Femur (tissue), 1 donor: Measurements from ENCODE around the gene ABCC3.

Source experiments
- DNase-seq: peaks from one replicate; pipeline ENCODE4 v3.0.0-alpha.2; 2017

ABCC3 gene

GRCh38 chr17:50649042-50649908 is 14.6 kb downstream of the ABCC3 start:
- no peak for DNase-seq

DNA sequence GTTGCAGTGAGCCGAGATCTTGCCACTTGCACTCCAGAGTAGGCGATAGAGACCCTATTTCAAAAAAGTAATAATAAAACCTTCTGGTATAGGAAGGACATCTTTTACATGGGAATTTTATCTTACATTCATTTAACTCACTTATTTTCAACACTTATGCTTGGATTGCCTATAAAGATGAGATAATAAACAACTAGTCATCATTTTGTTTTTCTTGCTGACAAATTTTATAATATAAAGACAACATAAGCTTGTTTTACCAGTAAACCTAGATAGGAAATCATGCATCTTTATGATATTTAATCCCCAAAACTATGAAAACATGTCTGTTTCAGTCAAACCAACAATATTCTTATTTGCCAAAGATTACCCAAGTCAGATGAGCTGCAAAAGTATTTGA is 17.0 kb downstream of the ABCC3 start:
- DNase-seq, result no peak

- DNase-seq, result no peak
Observed at GRCh38 chr17:50653738-50654137, 19.1 kb downstream of the ABCC3 start.

GRCh38 chr17:50656509-50656908 is 21.8 kb downstream of the ABCC3 start:
- DNase-seq, result no peak

DNA sequence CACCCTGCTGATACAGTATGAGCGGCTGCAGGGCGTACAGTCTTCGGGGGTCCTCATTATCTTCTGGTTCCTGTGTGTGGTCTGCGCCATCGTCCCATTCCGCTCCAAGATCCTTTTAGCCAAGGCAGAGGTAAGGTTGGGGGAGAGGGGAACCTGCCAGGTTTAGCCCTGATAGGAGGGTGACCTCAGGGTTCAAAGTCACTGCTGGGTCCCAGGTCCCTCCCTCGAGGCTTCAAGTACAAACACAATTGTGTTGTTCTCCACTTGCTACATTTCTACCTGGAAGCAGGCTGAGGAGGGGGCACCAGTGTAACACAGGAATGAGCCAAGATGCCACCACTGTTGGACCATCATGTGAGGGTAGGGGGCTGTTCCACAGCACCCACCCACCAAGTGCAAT is 22.4 kb downstream of the ABCC3 start:
- no peak for DNase-seq

DNA sequence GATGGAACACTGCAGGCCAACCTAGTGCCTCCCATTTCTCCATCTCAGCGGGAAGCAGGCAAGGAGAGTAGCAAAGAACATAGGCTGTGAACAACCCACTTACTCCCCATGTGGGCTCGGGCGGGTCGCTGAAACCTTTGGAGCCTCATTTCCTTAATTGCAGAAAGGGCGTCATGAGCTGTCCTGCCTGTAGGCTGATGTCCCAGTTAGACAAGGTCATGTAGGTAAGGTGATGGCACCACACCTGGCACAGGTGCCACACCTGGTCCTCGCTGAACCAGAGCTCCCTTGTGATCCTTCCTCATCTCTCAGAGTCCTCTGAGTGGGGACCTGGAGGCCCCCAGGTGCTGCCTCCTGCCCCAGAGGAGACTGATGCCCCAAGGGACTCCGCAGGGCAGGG is 22.9 kb downstream of the ABCC3 start:
- DNase-seq, result no peak

DNA sequence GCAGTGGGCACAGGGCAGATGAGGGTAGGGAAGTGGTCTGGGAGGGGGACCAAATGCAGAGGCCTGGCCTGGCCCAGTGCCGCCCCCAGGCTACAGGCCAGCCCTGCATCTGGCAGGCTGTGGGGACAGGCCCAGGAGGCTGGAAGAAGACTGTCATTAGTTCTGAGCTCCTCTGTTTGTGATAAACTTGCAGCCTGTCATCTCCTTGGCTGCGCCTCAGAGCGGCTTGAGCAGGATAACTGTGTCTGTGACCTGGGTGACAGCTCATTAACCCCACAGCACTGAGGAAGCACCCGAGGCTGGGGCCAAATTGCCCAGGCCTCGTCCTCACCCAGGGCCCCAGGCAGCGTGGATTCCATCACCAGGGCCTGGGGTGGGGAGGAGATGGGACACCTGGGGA is 23.9 kb downstream of the ABCC3 start:
- DNase-seq, result no peak

- DNase-seq, result no peak
Observed at GRCh38 chr17:50659179-50659578, 24.5 kb downstream of the ABCC3 start.

GRCh38 chr17:50660042-50660886 is 25.6 kb downstream of the ABCC3 start:
- DNase-seq, result no peak

GRCh38 chr17:50660887-50661345 is 26.2 kb downstream of the ABCC3 start:
- no peak for DNase-seq

GRCh38 chr17:50661348-50661747 is 26.7 kb downstream of the ABCC3 start:
- no peak for DNase-seq

GRCh38 chr17:50661795-50662391 is 27.2 kb downstream of the ABCC3 start:
- DNase-seq, result no peak

GRCh38 chr17:50662632-50663225 is 28.0 kb downstream of the ABCC3 start:
- no peak for DNase-seq

GRCh38 chr17:50663812-50664374 is 29.2 kb downstream of the ABCC3 start:
- DNase-seq, result no peak

GRCh38 chr17:50664788-50665458 is 30.2 kb downstream of the ABCC3 start:
- no peak for DNase-seq

DNA sequence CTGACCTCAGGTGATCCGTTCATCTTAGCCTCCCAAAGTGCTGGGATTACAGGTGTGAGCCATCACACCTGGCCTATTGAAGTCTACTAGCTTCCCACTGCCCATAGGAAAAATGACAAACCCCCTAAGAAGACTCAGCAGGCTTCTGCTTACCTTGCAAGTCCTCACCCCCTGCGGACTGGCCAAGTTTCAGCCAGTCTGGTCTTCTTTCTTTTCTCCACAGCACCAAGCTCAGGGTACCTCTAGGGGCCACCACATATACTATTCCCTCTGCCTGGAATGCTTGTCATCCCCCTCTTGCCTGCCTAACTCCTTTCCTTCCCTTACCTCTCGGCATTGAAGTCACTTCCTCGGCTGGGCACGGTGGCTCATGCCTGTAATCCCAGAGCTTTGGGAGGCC is 31.2 kb downstream of the ABCC3 start:
- no peak for DNase-seq

- DNase-seq, result no peak
Observed at GRCh38 chr17:50666316-50666715, 31.6 kb downstream of the ABCC3 start.

- DNase-seq, result peak; percentile 10
Observed at GRCh38 chr17:50667259-50668024, 32.8 kb downstream of the ABCC3 start.

DNA sequence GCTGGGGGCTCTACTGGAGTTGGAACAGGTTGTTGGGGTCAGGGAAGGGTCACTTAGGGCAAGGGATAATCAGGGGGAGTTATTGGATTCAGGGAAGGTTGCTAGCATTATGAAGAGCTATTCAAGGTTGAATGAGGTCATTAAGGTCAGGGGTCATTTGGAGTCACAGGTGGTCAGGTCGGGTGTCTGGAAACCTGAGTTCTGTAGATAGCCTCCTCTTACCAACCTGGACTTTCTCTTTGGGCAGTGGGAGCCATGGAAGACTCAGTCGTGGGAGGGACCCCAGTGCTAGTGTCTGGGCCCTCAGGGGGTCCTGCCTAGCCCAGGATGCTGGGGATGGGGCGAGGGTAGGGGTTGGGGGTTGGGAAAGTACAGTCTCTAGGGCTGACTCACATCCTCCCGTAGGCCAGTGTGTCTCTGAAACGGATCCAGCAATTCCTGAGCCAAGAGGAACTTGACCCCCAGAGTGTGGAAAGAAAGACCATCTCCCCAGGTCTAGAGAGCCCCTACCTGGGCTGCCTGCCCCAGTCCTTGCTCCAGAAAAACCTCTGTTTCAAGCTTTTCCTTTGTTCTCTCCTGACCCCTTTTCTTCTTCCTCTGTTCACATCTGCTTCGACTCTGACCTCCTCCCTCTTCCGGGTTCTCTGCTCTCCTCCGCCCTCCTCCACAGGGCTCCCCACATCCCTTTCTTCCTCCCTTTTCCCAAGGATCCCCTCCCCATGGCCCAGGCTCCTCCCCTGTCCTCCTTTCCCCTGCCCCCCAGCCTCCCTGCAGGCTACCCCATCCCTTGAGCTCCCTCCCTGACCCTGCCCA is 33.5 kb downstream of the ABCC3 start:
- DNase-seq, result peak; percentile 15

DNA sequence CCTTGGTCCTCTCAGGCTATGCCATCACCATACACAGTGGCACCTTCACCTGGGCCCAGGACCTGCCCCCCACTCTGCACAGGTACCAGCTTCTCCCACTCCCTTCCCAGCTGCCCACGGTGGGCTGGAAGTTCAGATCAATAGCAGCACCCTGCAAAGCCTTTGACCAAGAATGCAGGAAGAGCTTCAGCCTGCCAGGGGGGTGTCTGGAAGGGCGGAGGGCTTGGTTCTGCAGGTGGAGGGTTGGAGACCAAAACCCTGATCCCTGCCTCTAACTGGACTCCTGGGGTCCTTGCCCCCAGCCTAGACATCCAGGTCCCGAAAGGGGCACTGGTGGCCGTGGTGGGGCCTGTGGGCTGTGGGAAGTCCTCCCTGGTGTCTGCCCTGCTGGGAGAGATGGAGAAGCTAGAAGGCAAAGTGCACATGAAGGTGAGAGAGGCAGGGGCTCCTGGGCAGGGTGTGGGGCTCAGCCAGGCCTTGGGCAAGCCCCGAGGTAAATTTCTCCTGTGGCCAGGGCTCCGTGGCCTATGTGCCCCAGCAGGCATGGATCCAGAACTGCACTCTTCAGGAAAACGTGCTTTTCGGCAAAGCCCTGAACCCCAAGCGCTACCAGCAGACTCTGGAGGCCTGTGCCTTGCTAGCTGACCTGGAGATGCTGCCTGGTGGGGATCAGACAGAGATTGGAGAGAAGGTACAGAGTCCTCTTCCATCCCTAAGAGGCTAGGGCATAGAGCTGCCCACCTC is 34.3 kb downstream of the ABCC3 start:
- peak; percentile 8 for DNase-seq
